ENCODE measurements around the gene PIH1D2. TPM values are rescaled to one million over a fixed set of nuclear protein-coding genes. Genes with fewer than 3 reads are reported as not detected.

The PIH1D2 gene
- total RNA-seq, 1 experiment from 2014 or later, result 3.0 TPM

- CTCF ChIA-PET, result interaction anchor here (0.6 to 1.6 kb wide), 3 partner anchors 23 to 79 kb away, joined by 3 to 11 read pairs (median 4); partner anchors contain the start of gene BCO2
These were observed 40.6 kb upstream of the PIH1D2 start for GRCh38 chr11:112114460-112114859.

GRCh38 chr11:112113539-112114457, 40.0 kb upstream of the PIH1D2 start:
- ChIA-PET CTCF (interaction anchor here (0.6 to 1.6 kb wide), 11 partner anchors 8 to 336 kb away, joined by 3 to 18 read pairs (median 4); partner anchors contain the start of gene BCO2), POLR2A (interaction anchor here (0.6 to 1.1 kb wide), 2 partner anchors 31 to 44 kb away, joined by 3 to 7 read pairs; no protein-coding TSS in a partner anchor)
- H3K36me3 ChIP-seq (ENCODE audit: control insufficient read depth, insufficient read depth, low read length), result no peaks in the 10 kb centered on the region
- ATAC-seq, result peak; percentile 87
- H3K9me3 ChIP-seq (ENCODE audit: control insufficient read depth, insufficient read depth, low read depth, low read length), result no peaks in the 10 kb centered on the region
- intact Hi-C loops (cut with micrococcal nuclease; ENCODE audit: unreplicated experiment), result loop anchor here (2.0 kb wide), 2 partner anchors 61 to 167 kb away; partner anchors contain the start of gene BCO2
- H3K27ac ChIP-seq (ENCODE audit: low read length), result peak overlapping the region; percentile 24; the same call in 1 of the 2 replicates
- TF ChIP-seq SIN3A (IDR thresholded peaks at IDR 0.05; ENCODE audit: borderline replicate concordance, insufficient read depth, low read depth, low read length) (no peak), POLR2AphosphoS5 (IDR thresholded peaks at IDR 0.05; ENCODE audit: low read depth, low read length) (no peak), CTCF (IDR thresholded peaks at IDR 0.05) (peak; percentile 71; the same call in 1 of the 2 replicates), TCF7L2 (IDR thresholded peaks at IDR 0.05; ENCODE audit: low read depth, low read length) (no peak)
- TF ChIP-seq, protein P1, sequence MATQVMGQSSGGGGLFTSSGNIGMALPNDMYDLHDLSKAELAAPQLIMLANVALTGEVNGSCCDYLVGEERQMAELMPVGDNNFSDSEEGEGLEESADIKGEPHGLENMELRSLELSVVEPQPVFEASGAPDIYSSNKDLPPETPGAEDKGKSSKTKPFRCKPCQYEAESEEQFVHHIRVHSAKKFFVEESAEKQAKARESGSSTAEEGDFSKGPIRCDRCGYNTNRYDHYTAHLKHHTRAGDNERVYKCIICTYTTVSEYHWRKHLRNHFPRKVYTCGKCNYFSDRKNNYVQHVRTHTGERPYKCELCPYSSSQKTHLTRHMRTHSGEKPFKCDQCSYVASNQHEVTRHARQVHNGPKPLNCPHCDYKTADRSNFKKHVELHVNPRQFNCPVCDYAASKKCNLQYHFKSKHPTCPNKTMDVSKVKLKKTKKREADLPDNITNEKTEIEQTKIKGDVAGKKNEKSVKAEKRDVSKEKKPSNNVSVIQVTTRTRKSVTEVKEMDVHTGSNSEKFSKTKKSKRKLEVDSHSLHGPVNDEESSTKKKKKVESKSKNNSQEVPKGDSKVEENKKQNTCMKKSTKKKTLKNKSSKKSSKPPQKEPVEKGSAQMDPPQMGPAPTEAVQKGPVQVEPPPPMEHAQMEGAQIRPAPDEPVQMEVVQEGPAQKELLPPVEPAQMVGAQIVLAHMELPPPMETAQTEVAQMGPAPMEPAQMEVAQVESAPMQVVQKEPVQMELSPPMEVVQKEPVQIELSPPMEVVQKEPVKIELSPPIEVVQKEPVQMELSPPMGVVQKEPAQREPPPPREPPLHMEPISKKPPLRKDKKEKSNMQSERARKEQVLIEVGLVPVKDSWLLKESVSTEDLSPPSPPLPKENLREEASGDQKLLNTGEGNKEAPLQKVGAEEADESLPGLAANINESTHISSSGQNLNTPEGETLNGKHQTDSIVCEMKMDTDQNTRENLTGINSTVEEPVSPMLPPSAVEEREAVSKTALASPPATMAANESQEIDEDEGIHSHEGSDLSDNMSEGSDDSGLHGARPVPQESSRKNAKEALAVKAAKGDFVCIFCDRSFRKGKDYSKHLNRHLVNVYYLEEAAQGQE (IDR thresholded peaks at IDR 0.05; ENCODE audit: insufficient read depth in 1 of 2, low read depth in 2 of 2, low read length in 1 of 2), result no peak
- BruUV-seq (replicated peaks), result no TSS peak
- no peaks in the 10 kb centered on the region for H3K4me1 ChIP-seq (ENCODE audit: control insufficient read depth, insufficient read depth, low read length)
- no peak overlapping the region for H3K4me3 ChIP-seq (ENCODE audit: low read depth in 2 of 2, low read length in 2 of 2)
- H3K27me3 ChIP-seq (ENCODE audit: control insufficient read depth, insufficient read depth, low read length), result no peaks in the 10 kb centered on the region
- in situ Hi-C loops (cut with HindIII; ENCODE audit: low pct_unique_long_range_greater_than_20kb, low sequenced_read_pairs), result no loop called here
- DNase-seq (ENCODE audit: low read depth, low spot score), result no peak

More at GRCh38 chr11:112114460-112114859, 40.6 kb upstream of the PIH1D2 start:
- intact Hi-C loops (cut with micrococcal nuclease; ENCODE audit: unreplicated experiment) (loop anchor here (2.0 kb wide), 1 partner anchor 166 kb away; no protein-coding TSS in a partner anchor), in situ Hi-C loops (cut with HindIII; ENCODE audit: low pct_unique_long_range_greater_than_20kb, low sequenced_read_pairs) (no loop called here)
- no peaks in the 10 kb centered on the region for H3K36me3 ChIP-seq (ENCODE audit: control insufficient read depth, insufficient read depth, low read length)
- ATAC-seq, result no peak
- no peak for DNase-seq (ENCODE audit: low read depth, low spot score)
- no peaks in the 10 kb centered on the region for H3K27me3 ChIP-seq (ENCODE audit: control insufficient read depth, insufficient read depth, low read length)
- no peaks in the 10 kb centered on the region for H3K9me3 ChIP-seq (ENCODE audit: control insufficient read depth, insufficient read depth, low read depth, low read length)
- POLR2A ChIA-PET, result no interaction called here
- H3K4me3 ChIP-seq (ENCODE audit: low read depth in 2 of 2, low read length in 2 of 2), result no peak overlapping the region
- no TSS peak for BruUV-seq (replicated peaks)
- H3K27ac ChIP-seq (ENCODE audit: low read length), result no peak overlapping the region
- no peaks in the 10 kb centered on the region for H3K4me1 ChIP-seq (ENCODE audit: control insufficient read depth, insufficient read depth, low read length)
- TF ChIP-seq POLR2AphosphoS5 (IDR thresholded peaks at IDR 0.05; ENCODE audit: low read depth, low read length), result no peak
- no peak for TF ChIP-seq CTCF (IDR thresholded peaks at IDR 0.05)
- TF ChIP-seq TCF7L2 (IDR thresholded peaks at IDR 0.05; ENCODE audit: low read depth, low read length), result no peak
- TF ChIP-seq, protein P1 (IDR thresholded peaks at IDR 0.05; ENCODE audit: insufficient read depth in 1 of 2, low read depth in 2 of 2, low read length in 1 of 2), result no peak
- TF ChIP-seq SIN3A (IDR thresholded peaks at IDR 0.05; ENCODE audit: borderline replicate concordance, insufficient read depth, low read depth, low read length), result no peak
